GM18511 (cell line): ENCODE measurements around the gene GPR62.

Source experiments
- ATAC-seq: cut with Tn5 transposase; IDR thresholded peaks from one replicate; pipeline ENCODE4 v1.9.1; 2021; ENCODE audit warnings: mild to moderate bottlenecking, moderate library complexity; ENCODE audit not compliant: unreplicated experiment

GPR62 gene

GRCh38 chr3:51937611-51938450, 17.4 kb upstream of the GPR62 start:
- no peak for ATAC-seq

- no peak for ATAC-seq
Observed at GRCh38 chr3:51938780-51939425, 16.3 kb upstream of the GPR62 start.

DNA sequence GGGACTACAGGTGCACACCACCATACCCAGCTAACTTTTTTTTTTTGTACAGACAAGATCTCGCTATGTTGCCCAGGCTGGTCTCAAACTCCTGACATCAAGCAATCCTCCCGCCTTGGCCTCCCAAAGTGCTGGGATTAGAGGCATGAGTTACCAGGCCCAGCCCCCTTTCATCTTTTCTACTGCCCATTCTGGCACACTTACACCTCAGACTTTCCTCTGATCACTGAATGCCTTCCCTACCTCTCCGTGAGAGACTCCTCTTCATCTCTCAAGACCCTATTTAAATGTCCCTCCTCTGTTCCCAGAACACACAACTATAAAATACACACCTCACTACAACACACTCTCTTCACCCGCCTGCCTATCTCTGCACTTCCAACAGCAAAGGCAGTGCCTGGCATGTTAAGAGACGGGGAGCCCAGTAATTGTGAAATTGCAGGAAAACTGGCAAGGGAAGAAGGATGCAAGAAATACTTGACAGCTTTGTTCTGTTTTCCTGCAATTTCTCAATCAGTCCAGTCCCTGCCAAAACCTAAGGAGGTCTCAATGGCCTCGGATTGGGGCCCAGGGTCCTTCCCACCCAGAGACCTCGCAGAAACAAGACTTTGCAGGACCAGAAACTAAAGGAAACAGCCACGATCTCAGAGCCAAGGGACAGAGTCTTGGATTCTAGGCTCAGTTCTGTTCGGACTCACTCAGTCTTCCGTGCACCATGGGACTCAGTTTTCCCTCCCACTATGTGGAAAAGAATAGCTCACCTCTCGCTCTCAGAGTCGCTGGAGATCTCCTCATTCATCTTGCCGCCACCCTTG, 14.3 kb upstream of the GPR62 start:
- ATAC-seq, result no peak

DNA sequence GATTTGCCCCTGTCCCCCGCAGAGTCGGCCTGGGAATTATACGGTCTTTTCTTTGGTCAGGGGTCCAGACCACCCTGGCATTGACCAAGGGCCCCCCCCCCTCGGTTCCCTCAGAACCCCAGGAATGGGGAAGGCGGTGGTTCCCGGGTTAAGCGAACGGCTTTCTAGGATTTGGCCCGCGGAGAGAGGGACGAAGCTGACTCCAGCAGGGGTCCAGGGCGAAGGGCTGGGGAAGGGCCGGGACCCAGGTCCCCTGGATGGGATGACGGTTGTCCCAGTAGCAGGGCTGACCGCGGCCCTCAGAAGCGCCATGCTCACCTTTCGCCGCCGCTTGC, 13.8 kb upstream of the GPR62 start:
- no peak for ATAC-seq

- peak; percentile 89 for ATAC-seq
Observed at GRCh38 chr3:51941798-51942602, 13.2 kb upstream of the GPR62 start, which contains the start of the genes PARP3 and RRP9. TSS of gene PARP3 (plus strand) at chr3:51942363. CDS start at chr3:51943356, 993 bp downstream. TSS of gene RRP9 (minus strand) at chr3:51941904. CDS start at chr3:51941867, 37 bp downstream.

DNA sequence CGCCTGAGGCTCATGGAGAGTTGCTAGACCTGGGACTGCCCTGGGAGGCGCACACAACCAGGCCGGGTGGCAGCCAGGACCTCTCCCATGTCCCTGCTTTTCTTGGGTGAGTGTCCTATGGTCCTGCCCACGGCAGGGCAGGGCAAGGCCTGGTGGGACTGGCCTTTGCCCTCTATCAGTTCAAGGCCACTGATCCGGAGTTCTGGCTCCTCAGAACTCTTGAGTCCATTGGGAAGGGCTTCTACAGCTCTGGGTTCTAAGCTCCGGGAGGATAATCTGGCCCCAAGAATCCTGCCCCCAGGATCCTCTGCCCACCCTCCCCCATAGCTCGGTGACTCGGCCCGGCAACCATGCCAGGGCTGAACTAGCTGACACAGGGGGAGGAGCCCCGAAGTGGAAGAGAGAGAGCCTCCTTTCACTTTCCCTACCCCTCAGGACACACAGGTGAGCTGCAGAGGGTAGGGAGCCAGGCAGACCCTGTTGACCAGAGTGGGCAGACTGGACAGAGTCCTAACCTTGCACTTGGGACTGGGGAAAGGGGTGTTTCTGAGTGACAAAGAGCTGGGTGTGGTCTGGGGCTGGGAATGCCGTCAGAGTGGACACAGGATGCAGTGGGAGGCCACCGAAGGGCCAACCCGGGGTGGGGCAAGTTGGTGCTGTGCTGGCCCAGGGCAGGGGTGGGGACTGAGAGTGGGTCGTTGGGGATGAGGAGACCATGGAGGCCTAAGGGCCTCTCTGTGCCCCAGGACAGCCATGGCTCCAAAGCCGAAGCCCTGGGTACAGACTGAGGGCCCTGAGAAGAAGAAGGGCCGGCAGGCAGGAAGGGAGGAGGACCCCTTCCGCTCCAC, 12.4 kb upstream of the GPR62 start:
- ATAC-seq, result peak; percentile 46

DNA sequence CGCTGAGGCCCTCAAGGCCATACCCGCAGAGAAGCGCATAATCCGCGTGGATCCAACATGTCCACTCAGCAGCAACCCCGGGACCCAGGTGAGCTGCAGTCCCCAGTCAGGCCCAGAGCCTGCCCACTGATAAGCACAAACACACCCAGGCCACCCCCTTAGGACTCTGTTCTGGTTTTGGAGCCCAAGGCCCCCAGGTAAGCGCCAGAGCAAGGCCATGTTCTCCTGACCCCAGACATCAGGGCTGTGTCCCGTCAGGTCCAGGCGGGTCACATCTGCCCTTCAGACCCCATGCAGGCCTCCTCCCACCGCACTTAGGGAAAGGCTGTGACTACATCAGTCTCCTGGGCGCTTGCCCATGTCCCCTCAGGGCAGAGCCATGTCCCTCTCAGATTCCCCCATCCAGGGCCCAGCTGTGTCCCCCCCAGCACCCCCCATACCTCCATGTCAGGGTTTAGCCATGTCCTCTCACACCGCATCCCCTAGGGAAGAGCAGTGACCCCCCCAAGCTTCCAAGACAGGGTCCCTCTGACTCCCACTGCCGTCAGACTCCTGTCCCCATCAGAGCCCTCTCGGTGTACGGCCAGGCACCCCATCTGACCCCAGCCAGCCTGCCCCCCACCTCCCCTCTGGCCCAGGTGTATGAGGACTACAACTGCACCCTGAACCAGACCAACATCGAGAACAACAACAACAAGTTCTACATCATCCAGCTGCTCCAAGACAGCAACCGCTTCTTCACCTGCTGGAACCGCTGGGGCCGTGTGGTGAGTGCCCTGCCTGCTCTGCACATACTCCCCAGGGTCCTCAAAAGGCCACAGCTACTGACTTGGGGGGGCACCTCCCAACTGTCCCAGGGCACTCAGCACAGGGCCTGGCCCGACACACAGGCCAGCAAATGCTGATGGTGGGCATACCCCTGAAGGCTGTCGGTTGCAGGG, 11.5 kb upstream of the GPR62 start:
- ATAC-seq, result no peak

DNA sequence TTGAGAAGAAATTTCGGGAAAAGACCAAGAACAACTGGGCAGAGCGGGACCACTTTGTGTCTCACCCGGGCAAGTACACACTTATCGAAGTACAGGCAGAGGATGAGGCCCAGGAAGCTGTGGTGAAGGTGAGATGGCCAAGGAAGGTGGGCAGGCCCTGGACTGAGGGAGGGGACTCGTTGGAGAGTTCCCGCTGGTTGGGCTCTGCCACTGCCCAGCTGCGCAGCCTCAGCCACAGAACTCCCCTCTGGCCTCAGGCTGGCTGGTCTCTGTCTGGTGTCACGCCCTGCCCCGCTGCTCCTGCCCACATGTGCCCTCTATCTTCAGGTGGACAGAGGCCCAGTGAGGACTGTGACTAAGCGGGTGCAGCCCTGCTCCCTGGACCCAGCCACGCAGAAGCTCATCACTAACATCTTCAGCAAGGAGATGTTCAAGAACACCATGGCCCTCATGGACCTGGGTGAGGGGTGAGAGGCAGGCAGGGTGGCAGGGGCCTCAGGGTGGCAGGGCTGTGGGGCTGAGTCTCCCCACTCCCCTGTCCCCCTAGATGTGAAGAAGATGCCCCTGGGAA, 10.6 kb upstream of the GPR62 start:
- ATAC-seq, result no peak

- no peak for ATAC-seq
Observed at GRCh38 chr3:51945031-51945840, 9.9 kb upstream of the GPR62 start.

GRCh38 chr3:51945926-51946705, 9.1 kb upstream of the GPR62 start:
- ATAC-seq, result no peak

- no peak for ATAC-seq
Observed at GRCh38 chr3:51946796-51947195, 8.4 kb upstream of the GPR62 start.

GRCh38 chr3:51947215-51947900, 7.8 kb upstream of the GPR62 start:
- ATAC-seq, result no peak

GRCh38 chr3:51948016-51948580, 7.1 kb upstream of the GPR62 start:
- ATAC-seq, result no peak

- ATAC-seq, result no peak
Observed at GRCh38 chr3:51949121-51949520, 6.1 kb upstream of the GPR62 start.

- no peak for ATAC-seq
Observed at GRCh38 chr3:51950899-51951298, 4.3 kb upstream of the GPR62 start.

DNA sequence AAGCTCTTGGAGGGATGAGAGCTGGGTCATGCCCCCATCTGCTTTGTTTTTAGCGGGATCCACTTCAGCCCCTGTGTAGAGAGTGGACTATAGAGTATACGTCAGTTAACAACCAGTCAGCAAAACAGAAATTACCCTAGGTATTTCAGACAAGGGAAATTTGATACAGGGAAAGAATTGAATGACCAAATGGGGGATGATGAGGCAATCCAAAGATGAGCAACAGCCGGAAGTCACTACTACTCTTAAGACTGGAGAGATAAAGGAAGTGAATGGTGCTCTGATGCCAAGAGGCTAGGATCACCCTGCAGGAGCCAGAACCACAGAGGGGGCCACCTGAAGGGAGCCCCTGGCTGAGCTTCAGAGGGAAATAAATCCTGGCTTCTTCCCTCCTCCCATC, 1.7 kb upstream of the GPR62 start:
- ATAC-seq, result no peak
